Naive thymus-derived CD4-positive, alpha-beta T cell (primary cell): ENCODE measurements around the gene CCDC85C. TPM values are rescaled to one million over a fixed set of nuclear protein-coding genes. Genes with fewer than 3 reads are reported as not detected.

ENCODE experiments used
- ATAC-seq: fragments of 150-1000 bp; cut with Tn5 transposase; 2 replicates; pipeline ENCODE4 v1.10.0; 2021; ENCODE audit warnings: mild to moderate bottlenecking, moderate library complexity
- CTCF ChIA-PET: fragments of 350-600 bp; sonication (Branson Sonifier 250); formaldehyde crosslinking; loops from one replicate; lab custom pipeline; 2021; ENCODE audit warnings: antibody characterized with exemption; lab: Charles Lee
- POLR2A ChIA-PET: fragments of 350-600 bp; sonication (Branson Sonifier 250); formaldehyde crosslinking; loops from one replicate; lab custom pipeline; 2021; ENCODE audit warnings: antibody characterized with exemption, inconsistent platforms; lab: Charles Lee
- DNase-seq, 9 donors: peaks; one replicate each; pipeline versions ENCODE4 v3.0.0 to v3.0.0-alpha.2; 2020 to 2022; ENCODE audit warnings: mixed read lengths in 1 of 9
- H3K27ac ChIP-seq: one replicate; pipeline ENCODE4 v1.7.0; 2013; ENCODE audit warnings: mild to moderate bottlenecking, low read depth, low read length, moderate library complexity
- H3K27me3 ChIP-seq, 2 donors: one replicate each; pipeline ENCODE4 v1.7.0; 2013; ENCODE audit warnings: low read length in 2 of 2, mild to moderate bottlenecking in 2 of 2, moderate library complexity in 2 of 2; ENCODE audit not compliant: control insufficient read depth in 2 of 2, insufficient read depth in 2 of 2
- H3K36me3 ChIP-seq, 3 experiments: 1 replicate in 2 of 3; 2 replicates in 1 of 3; pipeline ENCODE4 v1.7.0; 2013; ENCODE audit warnings: low read length in 3 of 3, mild to moderate bottlenecking in 3 of 3, moderate library complexity in 1 of 3; ENCODE audit not compliant: insufficient read depth in 3 of 3, control insufficient read depth in 2 of 3
- H3K4me1 ChIP-seq, 2 donors: one replicate each; pipeline ENCODE4 v1.7.0; 2013; ENCODE audit warnings: low read length in 2 of 2, mild to moderate bottlenecking in 2 of 2, moderate library complexity in 1 of 2; ENCODE audit not compliant: control insufficient read depth in 2 of 2, insufficient read depth in 2 of 2
- H3K4me3 ChIP-seq: 2 replicates; pipeline ENCODE4 v1.7.0; 2013; ENCODE audit warnings: mild to moderate bottlenecking, low read length
- H3K9me3 ChIP-seq, 3 experiments: 1 replicate in 2 of 3; 2 replicates in 1 of 3; pipeline ENCODE4 v1.7.0; 2013; ENCODE audit warnings: low read length in 3 of 3; ENCODE audit not compliant: control insufficient read depth in 2 of 3
- H3K27ac Mint-ChIP-seq, 9 donors: one replicate each; pipeline ENCODE4 v1.8.0; 2020 to 2022; ENCODE audit warnings: mixed read lengths in 9 of 9, mild to moderate bottlenecking in 8 of 9, moderate library complexity in 5 of 9, inconsistent platforms in 2 of 9
- H3K27me3 Mint-ChIP-seq, 5 donors: one replicate each; pipeline ENCODE4 v1.8.0; 2021 to 2022; ENCODE audit warnings: mixed read lengths in 5 of 5, mild to moderate bottlenecking in 1 of 5
- H3K36me3 Mint-ChIP-seq, 5 donors: one replicate each; pipeline ENCODE4 v1.8.0; 2020 to 2022; ENCODE audit warnings: mixed read lengths in 5 of 5, mild to moderate bottlenecking in 3 of 5, inconsistent platforms in 1 of 5
- H3K4me1 Mint-ChIP-seq, 7 donors: one replicate each; pipeline ENCODE4 v1.8.0; 2020 to 2022; ENCODE audit warnings: mixed read lengths in 7 of 7, mild to moderate bottlenecking in 3 of 7, inconsistent platforms in 1 of 7
- H3K4me3 Mint-ChIP-seq, 10 donors: one replicate each; pipeline ENCODE4 v1.8.0; 2020 to 2022; ENCODE audit warnings: mild to moderate bottlenecking in 10 of 10, mixed read lengths in 10 of 10, moderate library complexity in 6 of 10, inconsistent platforms in 2 of 10
- H3K9me3 Mint-ChIP-seq, 11 donors: one replicate each; pipeline ENCODE4 v1.8.0; 2020 to 2022; ENCODE audit warnings: mixed read lengths in 11 of 11, mild to moderate bottlenecking in 4 of 11, inconsistent platforms in 1 of 11, moderate library complexity in 1 of 11
- intact Hi-C, 2 donors: fragments of 100-400 bp; cut with micrococcal nuclease; formaldehyde crosslinking; loops; one replicate each; pipeline ENCODE4 v1.15.1; 2023
- polyA plus RNA-seq, 2 donors: library from polyadenylated mRNA; unstranded; fragments of 300-500 nt; fragmentation: Illumina TruSeq; gene quantifications; one replicate each; pipeline ENCODE4 v1.2.3, GENCODE V29; 2021
- total RNA-seq, 6 experiments: library from RNA in 5 of 6; stranded (reverse) in 5 of 6; gene quantifications; 1 replicate in 5 of 6; 2 replicates in 1 of 6; pipeline ENCODE4 v1.2.3 and lab custom pipeline; 2021 to 2026

The CCDC85C gene
- total and polyA plus RNA-seq, 7 experiments from 2014 or later = 0.76 to 9.9 (median 7.8) TPM

DNA sequence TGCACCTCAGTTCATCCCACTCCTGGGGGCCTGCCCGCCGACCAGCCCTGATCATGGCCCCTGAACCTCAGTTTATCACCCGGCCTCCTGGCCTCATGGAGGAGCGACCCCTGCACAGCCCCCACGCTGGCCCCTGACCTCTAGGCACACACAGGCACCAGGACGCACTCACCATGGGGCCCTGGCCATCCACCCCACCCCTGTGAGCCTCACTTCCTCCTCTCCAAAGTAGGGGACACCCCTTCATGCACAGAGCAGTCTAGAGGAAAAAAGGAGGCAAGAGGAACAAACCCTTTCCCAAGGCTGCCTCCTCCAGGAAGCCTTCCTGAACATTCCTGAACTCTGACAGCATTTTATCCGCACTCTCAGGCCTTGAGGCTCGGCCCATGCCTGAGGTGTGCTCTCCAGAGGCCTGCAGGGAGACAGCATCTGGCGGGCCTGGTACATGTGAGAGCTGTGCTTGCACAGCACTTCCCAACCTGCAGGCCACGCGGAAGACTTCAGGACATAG, 83.4 kb downstream of the CCDC85C start:
- H3K27ac Mint-ChIP-seq = no peak overlapping the region
- H3K4me3 ChIP-seq = no peak overlapping the region
- ChIA-PET CTCF (interaction anchor here (1.3 to 1.5 kb wide), 2 partner anchors 108 to 111 kb away, joined by 3 to 6 read pairs; no protein-coding TSS in a partner anchor), POLR2A (no interaction called here)
- H3K27ac ChIP-seq = no peak overlapping the region
- peaks cover 5 to 15% (median 13%) of the 10 kb centered on the region in 7 donors for H3K4me1 Mint-ChIP-seq
- no peak overlapping the region for H3K4me3 Mint-ChIP-seq
- no peaks in the 10 kb centered on the region for H3K27me3 ChIP-seq
- H3K27me3 Mint-ChIP-seq = no peaks in the 10 kb centered on the region
- ATAC-seq = no peak
- intact Hi-C loops = no loop called here
- H3K36me3 Mint-ChIP-seq = no peaks in the 10 kb centered on the region
- no peaks in the 10 kb centered on the region for H3K36me3 ChIP-seq
- no peaks in the 10 kb centered on the region for H3K9me3 ChIP-seq
- peaks cover 0 to 1% (median 0%) of the 10 kb centered on the region in 11 donors for H3K9me3 Mint-ChIP-seq
- DNase-seq = no peak
- H3K4me1 ChIP-seq = peaks cover 0 to 14% of the 10 kb centered on the region in 2 donors

DNA sequence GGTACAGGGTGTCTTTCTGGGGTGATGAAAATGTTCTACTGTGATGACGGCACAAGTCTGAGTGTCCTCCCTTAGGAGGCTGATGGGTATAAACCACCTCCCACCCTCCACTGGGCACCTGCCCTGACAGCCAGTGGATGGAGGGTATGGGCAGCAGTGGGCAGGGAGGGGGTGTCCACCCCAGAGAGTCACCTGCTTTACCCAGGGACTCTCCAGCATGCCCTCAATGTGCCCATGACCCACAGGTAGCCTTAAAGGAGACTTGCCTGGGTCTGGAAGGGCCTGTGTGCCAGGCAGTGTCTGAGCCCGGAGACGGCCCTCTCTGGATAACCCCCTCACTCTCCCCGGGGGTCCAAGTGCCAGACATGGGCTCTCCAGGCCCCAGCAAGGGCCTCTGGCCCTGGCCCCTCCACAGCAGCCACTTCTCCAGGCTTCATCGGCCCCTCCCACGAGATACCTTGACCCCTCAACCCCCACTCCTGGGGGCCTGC, 84.0 kb downstream of the CCDC85C start:
- ChIA-PET CTCF (interaction anchor here (0.6 kb wide), 1 partner anchor 78 kb away, joined by 3 read pairs; no protein-coding TSS in a partner anchor), POLR2A (no interaction called here)
- Histone ChIP-seq H3K36me3 (peaks cover 0 to 3% (median 0%) of the 10 kb centered on the region in 3 experiments), H3K4me1 (peaks cover 0 to 8% of the 10 kb centered on the region in 2 donors), H3K4me3 (no peak overlapping the region), H3K27ac (no peak overlapping the region), H3K9me3 (no peaks in the 10 kb centered on the region), H3K27me3 (no peaks in the 10 kb centered on the region)
- Mint-ChIP-seq H3K4me3 (no peak overlapping the region), H3K27me3 (no peaks in the 10 kb centered on the region), H3K27ac (no peak overlapping the region), H3K36me3 (no peaks in the 10 kb centered on the region), H3K4me1 (peaks cover under 1 to 10% (median 6%) of the 10 kb centered on the region in 7 donors), H3K9me3 (no peaks in the 10 kb centered on the region)
- intact Hi-C loops = loop anchor here (2.0 to 5.0 kb wide), 2 partner anchors 162 to 163 kb away; partner anchors contain the start of gene CYP46A1 (in 1 of the 2)
- DNase-seq (no peak), ATAC-seq (no peak)

DNA sequence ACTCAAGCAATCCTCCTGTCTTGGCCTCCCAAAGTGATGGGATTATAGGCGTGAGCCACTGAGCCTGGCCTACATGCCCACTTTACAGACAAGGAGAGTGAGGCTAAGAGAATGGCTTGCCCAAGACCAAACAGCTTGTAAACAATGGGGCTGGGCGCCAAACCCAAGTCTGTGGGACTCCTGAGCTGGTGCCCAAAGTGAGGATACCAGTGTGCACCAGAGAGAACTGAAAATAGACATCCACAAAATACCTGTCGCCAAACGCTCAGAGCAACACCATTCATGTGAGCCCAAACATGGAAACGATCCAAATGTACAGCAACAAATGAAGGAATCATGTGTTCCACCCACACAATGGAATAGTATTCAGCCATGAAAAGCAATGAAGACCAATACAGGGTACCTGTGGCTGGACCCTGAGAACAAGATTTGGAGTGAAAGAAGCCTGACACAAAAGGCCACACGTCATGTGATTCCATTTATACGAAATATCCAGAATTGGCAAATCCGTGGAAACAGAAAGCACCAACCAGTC, 84.6 kb downstream of the CCDC85C start:
- no peak for DNase-seq
- Mint-ChIP-seq H3K4me3 (no peak overlapping the region), H3K4me1 (peaks cover 0 to 4% (median under 1%) of the 10 kb centered on the region in 7 donors), H3K36me3 (no peaks in the 10 kb centered on the region), H3K27me3 (no peaks in the 10 kb centered on the region), H3K9me3 (no peaks in the 10 kb centered on the region), H3K27ac (no peak overlapping the region)
- Histone ChIP-seq H3K27me3 (no peaks in the 10 kb centered on the region), H3K4me3 (no peak overlapping the region), H3K36me3 (peaks cover 0 to 9% (median 0%) of the 10 kb centered on the region in 3 experiments), H3K9me3 (no peaks in the 10 kb centered on the region), H3K4me1 (peaks cover 0 to 2% of the 10 kb centered on the region in 2 donors), H3K27ac (no peak overlapping the region)
- ATAC-seq = no peak
- POLR2A ChIA-PET = interaction anchor here (0.5 to 0.6 kb wide), 2 partner anchors 96 to 167 kb away, joined by 3 to 4 read pairs; no protein-coding TSS in a partner anchor
- CTCF ChIA-PET = interaction anchor here (0.6 kb wide), 1 partner anchor 79 kb away, joined by 3 read pairs; no protein-coding TSS in a partner anchor
- intact Hi-C loops = loop anchor here (2.0 to 5.0 kb wide), 2 partner anchors 163 kb away; partner anchors contain the start of gene CYP46A1 (in 1 of the 2)

DNA sequence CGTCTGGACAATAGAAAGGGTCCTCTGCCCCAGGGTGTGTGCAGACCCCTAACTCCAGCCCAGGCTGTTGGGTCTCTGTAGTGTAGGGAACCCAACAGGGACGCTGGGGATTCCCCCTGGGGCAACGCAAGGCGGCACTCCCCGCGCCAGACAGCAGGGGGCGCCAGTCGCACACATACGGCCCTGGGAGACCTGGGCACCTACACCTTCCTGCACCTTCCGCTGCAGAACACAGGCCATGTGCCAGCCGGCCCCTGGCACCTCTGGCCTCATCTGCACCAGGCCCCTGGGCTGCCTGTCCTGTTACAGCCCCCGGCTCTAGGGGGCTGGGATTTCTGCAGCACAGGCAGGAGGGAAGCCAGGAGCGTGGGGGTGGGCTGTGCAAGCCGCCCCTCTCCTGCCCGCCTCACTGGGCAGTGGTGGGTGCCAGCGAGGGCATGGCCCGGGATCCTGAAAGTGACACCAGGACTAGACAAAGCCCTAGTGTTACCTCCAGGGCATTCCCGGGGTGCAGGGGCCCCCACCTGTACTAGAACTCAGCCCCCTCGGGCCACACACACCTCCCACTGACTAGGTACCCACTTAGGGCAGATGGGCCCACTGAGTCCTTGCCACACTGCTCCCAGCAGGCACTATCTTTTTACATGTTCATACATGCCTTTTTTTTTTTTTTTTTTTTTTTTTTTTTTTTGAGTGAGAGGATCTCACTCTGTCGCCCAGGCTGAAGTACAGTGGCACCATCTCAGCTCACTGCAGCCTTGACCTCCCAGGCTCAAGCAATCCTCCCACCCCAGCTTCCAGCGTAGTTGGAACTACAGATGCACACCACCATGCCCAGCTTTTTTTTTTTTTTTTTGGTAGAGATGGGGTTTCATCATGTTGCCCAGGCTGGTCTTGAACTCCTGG, 85.3 kb downstream of the CCDC85C start:
- no peaks in the 10 kb centered on the region for H3K4me1 Mint-ChIP-seq
- Histone ChIP-seq H3K9me3 (no peaks in the 10 kb centered on the region), H3K27ac (no peak overlapping the region), H3K36me3 (peaks cover 0 to 16% (median 0%) of the 10 kb centered on the region in 3 experiments), H3K4me1 (no peaks in the 10 kb centered on the region), H3K27me3 (no peaks in the 10 kb centered on the region), H3K4me3 (no peak overlapping the region)
- no peaks in the 10 kb centered on the region for H3K27me3 Mint-ChIP-seq
- DNase-seq (peak; percentile 69 to 91 (median 81)), ATAC-seq (peak; percentile 84)
- ChIA-PET CTCF (interaction anchor here (1.4 kb wide), 1 partner anchor 110 kb away, joined by 4 read pairs; no protein-coding TSS in a partner anchor), POLR2A (interaction anchor here (0.5 to 0.6 kb wide), 2 partner anchors 97 to 168 kb away, joined by 3 to 4 read pairs; no protein-coding TSS in a partner anchor)
- H3K4me3 Mint-ChIP-seq = no peak overlapping the region
- peak overlapping the region in 1 of 9 donors; percentile 5 for H3K27ac Mint-ChIP-seq
- H3K9me3 Mint-ChIP-seq = no peaks in the 10 kb centered on the region
- intact Hi-C loops = loop anchor here (1.0 to 5.0 kb wide), 5 partner anchors 86 to 367 kb away; partner anchors contain the start of genes CCDC85C (in 1 of the 2) and CYP46A1 (in 1 of the 2)
- no peaks in the 10 kb centered on the region for H3K36me3 Mint-ChIP-seq

- no peaks in the 10 kb centered on the region for H3K36me3 Mint-ChIP-seq
- no peaks in the 10 kb centered on the region for H3K9me3 Mint-ChIP-seq
- DNase-seq (no peak), ATAC-seq (no peak)
- H3K27ac Mint-ChIP-seq = no peak overlapping the region
- no peaks in the 10 kb centered on the region for H3K4me1 Mint-ChIP-seq
- Histone ChIP-seq H3K4me1 (no peaks in the 10 kb centered on the region), H3K27me3 (no peaks in the 10 kb centered on the region), H3K9me3 (no peaks in the 10 kb centered on the region), H3K4me3 (no peak overlapping the region), H3K36me3 (peaks cover 0 to 24% (median 0%) of the 10 kb centered on the region in 3 experiments), H3K27ac (no peak overlapping the region)
- CTCF ChIA-PET = interaction anchor here (1.1 to 1.4 kb wide), 3 partner anchors 23 to 121 kb away, joined by 3 to 4 read pairs (median 4); no protein-coding TSS in a partner anchor
- POLR2A ChIA-PET = no interaction called here
- H3K27me3 Mint-ChIP-seq = no peaks in the 10 kb centered on the region
- H3K4me3 Mint-ChIP-seq = no peak overlapping the region
- intact Hi-C loops = loop anchor here (1.0 to 5.0 kb wide), 5 partner anchors 86 to 367 kb away; partner anchors contain the start of genes CCDC85C (in 1 of the 2) and CYP46A1 (in 1 of the 2)
These were observed 86.2 kb downstream of the CCDC85C start for GRCh38 chr14:99517643-99518381.
